AG09319 (cell line): ENCODE measurements around the gene PRKG1.

Source experiments
- DNase-seq: peaks from one replicate; pipeline ENCODE4 v3.0.0-alpha.2; 2010; ENCODE audit warnings: low read depth; ENCODE audit errors: extremely low read depth
- TF ChIP-seq, protein P1 (sequence below): IDR thresholded peaks from 2 replicates; pipeline ENCODE4 v1.5.1; 2011; ENCODE audit warnings: low read depth, mild to moderate bottlenecking, inconsistent platforms, low read length, moderate library complexity

Gene PRKG1

DNA sequence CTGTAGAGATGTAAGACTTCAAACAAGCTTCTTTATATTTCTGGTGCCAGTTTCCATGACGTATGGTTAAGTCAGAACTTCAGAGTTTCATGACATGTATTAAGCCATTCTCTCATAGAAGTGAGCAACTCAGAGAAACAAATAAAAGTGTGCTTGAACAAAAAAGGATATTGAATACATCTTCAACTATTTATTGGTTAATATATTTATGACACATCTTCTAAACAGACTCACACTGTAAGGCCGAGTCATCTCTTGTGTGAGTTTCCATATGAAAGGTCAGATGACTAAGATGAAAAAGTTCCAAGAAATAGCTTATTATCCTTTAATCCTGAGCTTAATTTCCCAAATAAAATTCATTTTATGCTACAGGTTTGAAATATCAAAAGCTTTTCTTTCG, 730.6 kb downstream of the PRKG1 start:
- TF ChIP-seq, protein P1, sequence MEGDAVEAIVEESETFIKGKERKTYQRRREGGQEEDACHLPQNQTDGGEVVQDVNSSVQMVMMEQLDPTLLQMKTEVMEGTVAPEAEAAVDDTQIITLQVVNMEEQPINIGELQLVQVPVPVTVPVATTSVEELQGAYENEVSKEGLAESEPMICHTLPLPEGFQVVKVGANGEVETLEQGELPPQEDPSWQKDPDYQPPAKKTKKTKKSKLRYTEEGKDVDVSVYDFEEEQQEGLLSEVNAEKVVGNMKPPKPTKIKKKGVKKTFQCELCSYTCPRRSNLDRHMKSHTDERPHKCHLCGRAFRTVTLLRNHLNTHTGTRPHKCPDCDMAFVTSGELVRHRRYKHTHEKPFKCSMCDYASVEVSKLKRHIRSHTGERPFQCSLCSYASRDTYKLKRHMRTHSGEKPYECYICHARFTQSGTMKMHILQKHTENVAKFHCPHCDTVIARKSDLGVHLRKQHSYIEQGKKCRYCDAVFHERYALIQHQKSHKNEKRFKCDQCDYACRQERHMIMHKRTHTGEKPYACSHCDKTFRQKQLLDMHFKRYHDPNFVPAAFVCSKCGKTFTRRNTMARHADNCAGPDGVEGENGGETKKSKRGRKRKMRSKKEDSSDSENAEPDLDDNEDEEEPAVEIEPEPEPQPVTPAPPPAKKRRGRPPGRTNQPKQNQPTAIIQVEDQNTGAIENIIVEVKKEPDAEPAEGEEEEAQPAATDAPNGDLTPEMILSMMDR = no peak
- no peak for DNase-seq

- no peak for DNase-seq
- TF ChIP-seq, protein P1 = no peak
These were observed 732.0 kb downstream of the PRKG1 start for GRCh38 chr10:51806079-51806835.

DNA sequence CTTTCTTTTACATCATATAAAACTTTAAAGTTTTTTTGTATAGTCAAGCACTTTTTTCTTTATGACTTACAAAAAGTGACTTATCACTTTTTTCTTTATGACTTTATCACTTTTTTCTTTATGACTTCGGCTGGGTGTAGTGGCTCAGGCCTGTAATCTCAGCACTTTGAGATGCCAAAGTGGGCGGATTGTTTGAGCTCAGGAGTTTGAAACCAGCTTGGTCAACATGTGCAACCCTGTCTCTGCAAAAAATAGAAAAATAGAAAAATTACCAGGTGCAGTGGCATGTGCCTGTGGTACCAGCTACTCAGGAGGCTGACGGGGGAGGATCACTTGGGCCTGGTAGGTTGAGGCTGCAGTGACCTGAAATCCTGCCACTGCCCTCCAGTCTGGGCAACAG, 733.9 kb downstream of the PRKG1 start:
- no peak for DNase-seq

DNA sequence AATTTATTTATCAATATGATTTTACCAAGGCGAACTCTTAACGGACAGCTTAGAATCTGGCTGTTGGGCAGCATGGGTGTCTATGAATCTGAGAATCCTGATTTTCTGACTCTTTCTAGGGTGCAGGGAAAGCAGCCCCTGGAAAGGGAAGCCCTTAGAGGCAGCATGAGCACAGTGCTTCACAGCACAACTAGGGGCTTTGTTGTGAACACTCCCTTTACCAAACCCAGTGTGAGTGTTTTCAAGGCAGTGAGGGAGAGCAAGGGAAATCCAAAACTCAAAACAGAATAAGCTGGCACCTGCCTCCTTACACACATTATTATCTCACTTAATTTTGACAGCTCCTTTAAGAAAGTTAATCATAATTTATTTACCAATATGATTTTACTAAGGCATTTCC, 741.4 kb downstream of the PRKG1 start:
- no peak for DNase-seq
- TF ChIP-seq, protein P1 = no peak

More for the DNA sequence above, 733.9 kb downstream of the PRKG1 start:
- TF ChIP-seq, protein P1 = no peak

DNA sequence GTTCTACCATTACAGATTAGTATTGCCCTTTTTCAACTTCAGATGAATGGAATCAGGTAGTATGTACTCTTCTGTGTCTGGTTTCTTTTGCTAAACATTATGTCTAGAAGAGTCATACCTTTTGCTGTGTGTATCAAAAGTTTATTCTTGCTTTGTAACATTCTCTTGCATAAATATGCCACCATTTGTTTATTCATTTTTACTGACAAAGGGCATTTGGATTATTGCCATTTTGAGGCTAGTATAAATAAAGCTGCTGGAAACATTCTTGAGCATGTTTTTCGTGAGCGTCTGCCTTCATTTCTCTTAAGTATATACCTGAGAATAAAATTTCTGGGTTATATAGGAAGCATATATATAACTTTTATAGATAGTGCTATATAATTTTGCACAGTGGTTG, 746.8 kb downstream of the PRKG1 start:
- TF ChIP-seq, protein P1 = no peak
- no peak for DNase-seq

- DNase-seq = no peak
- TF ChIP-seq, protein P1 = no peak
These were observed 747.5 kb downstream of the PRKG1 start for GRCh38 chr10:51821745-51822144.

- TF ChIP-seq, protein P1 = no peak
- peak; percentile 1 for DNase-seq
These were observed 758.5 kb downstream of the PRKG1 start for GRCh38 chr10:51832652-51833383.
